Spinal cord (tissue), 10 donors: ENCODE data around the gene RAB26. TPM values are rescaled to one million over a fixed set of nuclear protein-coding genes. Genes with fewer than 3 reads are reported as not detected.
"Not testable (repeated sequence)": the region's sequence is repeated elsewhere in the genome, so short reads cannot be mapped to it uniquely, and the experiment has no call there.

Experiments used
- DNase-seq, 6 donors: peaks; one replicate each; pipeline versions ENCODE4 v3.0.0 to v3.0.0-alpha.2; 2013 to 2015; ENCODE audit warnings: low spot score in 6 of 6, low read depth in 4 of 6
- H3K27ac ChIP-seq: one replicate; pipeline ENCODE4 v1.5.1; 2013; ENCODE audit warnings: low read depth, low read length, control low read depth
- H3K27me3 ChIP-seq: one replicate; pipeline ENCODE4 v1.6.1; 2013; ENCODE audit warnings: low read length; ENCODE audit not compliant: control insufficient read depth, insufficient read depth
- H3K36me3 ChIP-seq: one replicate; pipeline ENCODE4 v1.6.1; 2013; ENCODE audit warnings: low read length; ENCODE audit not compliant: control insufficient read depth, insufficient read depth
- H3K4me1 ChIP-seq: one replicate; pipeline ENCODE4 v1.6.1; 2013; ENCODE audit warnings: low read length; ENCODE audit not compliant: control insufficient read depth, insufficient read depth
- H3K4me3 ChIP-seq: one replicate; pipeline ENCODE4 v1.5.1; 2013; ENCODE audit warnings: low read depth, low read length, control low read depth
- H3K9me3 ChIP-seq: one replicate; pipeline ENCODE4 v1.6.1; 2013; ENCODE audit warnings: low read length; ENCODE audit not compliant: control insufficient read depth, insufficient read depth
- WGBS: methylation state at CpG from one replicate; pipeline ENCODE4 v1.1.5; 2013; ENCODE audit warnings: missing lambda C conversion rate; ENCODE audit not compliant: insufficient coverage; 5-methylcytosine and 5-hydroxymethylcytosine counted together
- polyA plus RNA-seq, 2 donors: library from polyadenylated mRNA; unstranded; fragments of 120-200 nt; gene quantifications; one replicate each; pipeline ENCODE4 v1.2.1, GENCODE V29; 2013; ENCODE audit not compliant: insufficient read length in 2 of 2
- small RNA-seq: library from RNA; depleted of rRNA; stranded (forward); fragments of <200 nt; gene quantifications from one replicate; pipeline ENCODE3, GENCODE V24; 2014; ENCODE audit warnings: low replicate concordance
- total RNA-seq, 2 donors: library from RNA; depleted of rRNA in 1 of 2; stranded (reverse); fragments of 120-200 nt in 1 of 2; fragments of >200 nt in 1 of 2; gene quantifications; one replicate each; pipeline versions ENCODE4 v1.2.3 to v1.2.4, GENCODE V29; 2013 to 2014
- donor health status: healthy.

The RAB26 gene
- total and polyA plus RNA-seq, 4 donors: 6.6 to 29.8 (median 17.5) TPM

DNA sequence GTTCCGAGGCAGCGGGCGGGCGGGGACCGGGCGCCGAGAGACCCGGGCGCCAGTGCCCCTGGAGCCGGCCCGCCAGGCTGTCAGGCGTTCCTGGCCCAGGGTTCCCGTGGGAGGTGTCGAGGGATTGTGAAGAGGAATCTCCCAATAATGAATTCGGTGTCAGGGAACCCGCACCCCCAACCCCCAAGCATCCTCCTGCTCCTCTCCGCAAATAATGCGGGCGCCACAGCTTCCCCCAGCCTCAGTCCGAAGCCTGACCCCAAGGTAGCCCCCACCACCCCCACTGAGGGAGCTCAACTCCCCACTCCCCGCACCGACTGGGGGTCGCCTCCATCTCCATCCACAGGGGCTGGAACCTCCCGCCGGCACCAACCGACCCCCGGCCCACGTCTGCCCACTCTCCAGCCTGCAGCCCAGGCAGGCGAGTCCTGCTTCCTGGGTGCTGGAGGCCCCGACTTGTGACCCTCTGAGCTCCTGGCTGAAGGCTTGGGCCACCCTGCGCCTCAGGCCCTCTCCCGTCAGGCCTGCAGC, 48.6 kb downstream of the RAB26 start:
- Histone ChIP-seq H3K27ac (no peak overlapping the region), H3K9me3 (no peaks in the 10 kb centered on the region), H3K27me3 (peaks cover 3% of the 10 kb centered on the region), H3K4me3 (no peak overlapping the region), H3K36me3 (peaks cover 24% of the 10 kb centered on the region), H3K4me1 (peaks cover 33% of the 10 kb centered on the region)
- DNase-seq: no peak
- WGBS: 22% methylated on average over 25 of the region's 32 CpGs

DNA sequence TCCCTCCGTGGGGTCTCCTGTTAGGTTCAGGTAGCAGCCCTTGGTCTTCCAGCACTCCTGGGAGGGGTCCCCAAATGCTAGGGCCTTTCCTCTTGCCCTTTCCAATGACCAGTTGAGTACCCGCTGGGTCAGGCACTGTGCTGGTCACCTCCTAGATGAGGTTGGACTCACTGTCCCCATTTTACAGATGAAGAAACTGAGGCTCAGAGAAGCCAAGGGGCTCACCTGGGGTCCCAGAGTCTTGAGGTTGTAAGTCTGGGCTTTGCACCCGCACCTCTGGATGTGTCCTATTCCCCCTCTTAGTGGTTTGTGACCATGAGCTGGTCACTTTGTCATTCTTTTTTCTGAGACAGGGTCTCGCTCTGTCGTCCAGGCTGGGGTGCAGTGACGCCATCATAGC, 49.3 kb downstream of the RAB26 start:
- no peaks in the 10 kb centered on the region for H3K9me3 ChIP-seq
- H3K4me3 ChIP-seq: no peak overlapping the region
- H3K27me3 ChIP-seq: peaks cover 3% of the 10 kb centered on the region
- no peak overlapping the region for H3K27ac ChIP-seq
- peaks cover 17% of the 10 kb centered on the region for H3K36me3 ChIP-seq
- no peak for DNase-seq
- WGBS: 80% methylated on average over 5 of the region's 6 CpGs
- H3K4me1 ChIP-seq: peaks cover 29% of the 10 kb centered on the region

DNA sequence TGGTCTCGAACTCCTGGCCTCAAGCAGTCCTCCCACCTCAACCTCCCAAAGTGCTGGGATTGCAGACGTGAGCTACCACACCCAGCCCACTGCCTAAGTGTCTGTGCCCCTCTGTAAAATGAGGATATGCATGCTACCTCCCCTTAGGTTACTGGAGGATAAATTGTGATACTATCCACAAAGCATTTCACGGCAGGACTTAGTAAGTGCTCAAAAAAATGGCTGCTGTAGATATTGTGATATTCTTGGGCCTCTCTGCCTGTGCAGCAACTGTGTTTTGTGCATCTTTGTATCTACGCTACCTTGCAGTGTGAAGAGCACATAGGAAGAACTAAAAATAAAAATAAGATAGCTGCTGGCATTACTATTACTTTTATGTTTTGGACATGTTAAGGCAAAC, 49.9 kb downstream of the RAB26 start:
- Histone ChIP-seq H3K27me3 (peaks cover 3% of the 10 kb centered on the region), H3K27ac (no peak overlapping the region)
- no CpG with 5 or more reads among the region's 4 CpGs for WGBS

DNA sequence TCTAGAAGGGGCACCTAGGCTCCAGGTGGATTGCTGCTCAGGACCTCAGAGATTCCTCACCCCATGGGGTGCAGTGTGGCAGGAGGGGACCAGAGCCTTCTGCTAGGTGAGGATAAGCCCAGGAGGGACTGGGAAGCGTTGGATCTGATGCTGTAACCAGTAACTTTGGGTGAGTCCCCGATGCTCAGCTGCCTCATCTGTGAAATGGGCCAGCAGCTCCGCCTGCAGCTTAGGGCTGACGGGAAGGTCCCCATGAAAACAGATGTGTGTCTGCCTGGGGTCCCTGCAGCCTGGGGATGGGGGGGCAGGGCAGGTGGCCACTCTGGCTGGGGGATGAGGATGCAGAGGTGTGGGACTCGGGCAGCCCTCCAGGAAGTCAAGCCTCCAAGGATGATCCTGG, 50.7 kb downstream of the RAB26 start:
- no peaks in the 10 kb centered on the region for H3K9me3 ChIP-seq
- no peak for DNase-seq
- peaks cover 3% of the 10 kb centered on the region for H3K27me3 ChIP-seq
- H3K36me3 ChIP-seq: peaks cover 7% of the 10 kb centered on the region
- no peak overlapping the region for H3K27ac ChIP-seq
- no peak overlapping the region for H3K4me3 ChIP-seq
- WGBS: 76% methylated on average over 5 of the region's 5 CpGs
- H3K4me1 ChIP-seq: peaks cover 23% of the 10 kb centered on the region

More for the DNA sequence above, 49.9 kb downstream of the RAB26 start:
- no peaks in the 10 kb centered on the region for H3K9me3 ChIP-seq
- H3K4me3 ChIP-seq: no peak overlapping the region
- peaks cover 14% of the 10 kb centered on the region for H3K36me3 ChIP-seq
- peaks cover 29% of the 10 kb centered on the region for H3K4me1 ChIP-seq
- no peak for DNase-seq

DNA sequence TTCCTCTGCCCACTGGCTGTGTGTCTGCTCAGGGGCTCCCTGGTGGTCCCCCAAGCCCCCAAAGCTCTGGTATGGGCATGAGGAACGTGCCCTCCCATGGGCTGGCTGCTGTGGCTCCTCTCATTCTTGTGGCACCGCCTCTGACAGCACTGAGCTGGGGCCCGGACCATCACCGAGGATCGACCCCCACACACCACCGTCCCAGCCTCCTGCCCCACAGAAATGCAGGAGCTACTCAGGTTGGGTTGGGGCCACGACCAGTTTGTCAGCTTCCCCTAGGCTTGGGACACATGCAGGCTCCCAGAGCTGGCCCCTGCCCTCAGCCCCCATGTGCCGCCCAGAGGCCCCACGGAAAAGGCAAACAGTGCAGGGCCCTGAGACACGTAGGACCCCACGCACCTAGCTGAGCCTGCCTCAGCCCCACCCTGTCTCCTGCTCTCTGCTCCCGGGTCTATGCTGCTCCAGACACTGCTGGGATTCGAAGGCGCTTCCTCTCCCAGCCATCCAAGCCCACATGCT, 51.3 kb downstream of the RAB26 start:
- peaks cover under 1% of the 10 kb centered on the region for H3K36me3 ChIP-seq
- peaks cover 20% of the 10 kb centered on the region for H3K4me1 ChIP-seq
- no peaks in the 10 kb centered on the region for H3K9me3 ChIP-seq
- DNase-seq: no peak
- peaks cover 3% of the 10 kb centered on the region for H3K27me3 ChIP-seq
- no peak overlapping the region for H3K27ac ChIP-seq
- WGBS: 62% methylated on average over 14 of the region's 14 CpGs
- no peak overlapping the region for H3K4me3 ChIP-seq

DNA sequence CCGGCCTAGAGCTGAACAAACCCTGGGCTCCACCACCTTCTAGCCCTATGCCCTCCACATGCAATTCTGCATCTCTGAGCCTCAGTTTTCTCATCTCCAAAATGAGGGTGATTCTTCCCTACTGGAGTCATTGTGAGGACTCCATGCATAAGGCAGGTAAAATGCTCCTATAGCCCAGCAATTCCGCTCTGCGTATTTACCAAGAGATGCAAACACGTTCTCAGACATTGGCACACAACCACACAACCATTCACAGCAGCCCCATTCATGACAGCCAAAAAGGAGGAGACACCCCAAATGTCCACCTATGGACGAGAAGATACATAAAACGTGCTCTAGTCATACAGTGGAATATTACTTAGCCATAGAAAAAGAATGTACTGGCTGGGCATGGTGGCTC, 51.9 kb downstream of the RAB26 start:
- H3K4me3 ChIP-seq: no peak overlapping the region
- H3K36me3 ChIP-seq: no peaks in the 10 kb centered on the region
- 81% methylated on average over 4 of the region's 6 CpGs for WGBS
- H3K9me3 ChIP-seq: no peaks in the 10 kb centered on the region
- DNase-seq: no peak
- H3K27me3 ChIP-seq: peaks cover 3% of the 10 kb centered on the region
- peaks cover 18% of the 10 kb centered on the region for H3K4me1 ChIP-seq
- H3K27ac ChIP-seq: no peak overlapping the region

DNA sequence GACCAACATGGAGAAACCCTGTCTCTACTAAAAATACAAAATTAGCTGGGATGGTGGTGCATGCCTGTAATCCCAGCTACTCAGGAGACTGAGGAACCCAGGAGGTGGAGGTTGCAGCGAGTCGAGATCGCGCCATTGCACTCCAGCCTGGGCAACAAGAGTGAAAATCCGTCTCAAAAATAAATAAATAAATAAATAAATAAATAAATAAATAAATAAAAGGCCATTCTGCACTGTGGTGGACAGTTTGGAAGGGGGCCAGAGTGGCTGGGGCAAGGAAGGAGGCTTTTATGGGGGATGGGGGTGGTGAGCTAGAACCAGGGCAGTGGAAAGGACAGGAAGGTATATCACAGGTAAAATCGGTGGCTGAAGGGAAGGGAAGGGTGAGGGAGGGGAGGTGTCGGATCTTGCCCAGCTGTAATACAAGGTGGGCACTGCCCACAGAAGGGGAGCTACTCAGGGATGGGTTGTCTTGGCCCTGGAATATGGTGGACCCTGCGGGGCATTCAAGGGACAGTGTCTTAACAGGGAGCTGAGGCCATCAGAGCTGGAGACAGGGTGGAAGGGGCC, 54.8 kb downstream of the RAB26 start:
- not testable (repeated sequence) for H3K9me3 ChIP-seq, H3K27me3 ChIP-seq, H3K4me3 ChIP-seq, DNase-seq, H3K27ac ChIP-seq
- H3K36me3 ChIP-seq: peaks cover 22% of the 10 kb centered on the region
- 100% methylated on average over 3 of the region's 8 CpGs for WGBS
- peaks cover 27% of the 10 kb centered on the region for H3K4me1 ChIP-seq

Small RNA genes within 50 kb of the gene (small RNA-seq; reads per million reads assigned to genes)
- gene MIR3180-5 (not detected), gene MIR4516 (not detected), gene RF00019 (not detected), gene SNORD60 (not detected)

Other genes starting within 250 kb of the RAB26 start
- gene HS3ST6, start 230.2 kb upstream of the RAB26 start, total RNA-seq: not detected
- gene HS3ST6, start 230.2 kb upstream of the RAB26 start, polyA plus RNA-seq: not detected
- 10 to 100 TPM; 10.0 to 10.3 TPM for gene MSRB1, start 205.4 kb upstream of the RAB26 start, total RNA-seq
- gene MSRB1, start 205.4 kb upstream of the RAB26 start, polyA plus RNA-seq: 10 to 100 TPM; 24.5 to 25.8 TPM
- under 1 TPM in 1 of 2 donors, not detected in 1; 0.06 TPM for gene RPL3L, start 193.9 kb upstream of the RAB26 start, total RNA-seq
- gene RPL3L, start 193.9 kb upstream of the RAB26 start, polyA plus RNA-seq: under 1 TPM in 1 of 2 donors, not detected in 1; 0.32 TPM
- 100 to 1,000 TPM in 1 of 2 donors, 10 to 100 TPM in 1; 78.7 to 146 TPM for gene NDUFB10, start 189.1 kb upstream of the RAB26 start, total RNA-seq
- 100 to 1,000 TPM; 170 to 178 TPM for gene NDUFB10, start 189.1 kb upstream of the RAB26 start, polyA plus RNA-seq
- gene RPS2, start 183.8 kb upstream of the RAB26 start, total RNA-seq: 1,000 to 10,000 TPM in 1 of 2 donors, 100 to 1,000 TPM in 1; 682 to 1,440 TPM
- 1,000 to 10,000 TPM; 1,742 to 1,957 TPM for gene RPS2, start 183.8 kb upstream of the RAB26 start, polyA plus RNA-seq
- gene RNF151, start 181.8 kb upstream of the RAB26 start, total RNA-seq: not detected
- not detected for gene RNF151, start 181.8 kb upstream of the RAB26 start, polyA plus RNA-seq
- gene TBL3, start 176.6 kb upstream of the RAB26 start, total RNA-seq: 10 to 100 TPM; 12.9 to 31.4 TPM
- 10 to 100 TPM; 32.1 to 39.0 TPM for gene TBL3, start 176.6 kb upstream of the RAB26 start, polyA plus RNA-seq
- under 1 TPM; 0.40 to 0.72 TPM for gene NOXO1, start 167.2 kb upstream of the RAB26 start, total RNA-seq
- 1 to 10 TPM; 1.6 to 1.7 TPM for gene NOXO1, start 167.2 kb upstream of the RAB26 start, polyA plus RNA-seq
- 10 to 100 TPM in 1 of 2 donors, 1 to 10 TPM in 1; 7.2 to 24.3 TPM for gene GFER, start 164.4 kb upstream of the RAB26 start, total RNA-seq
- gene GFER, start 164.4 kb upstream of the RAB26 start, polyA plus RNA-seq: 10 to 100 TPM; 34.0 to 36.1 TPM
- gene SYNGR3, start 158.7 kb upstream of the RAB26 start, total RNA-seq: 10 to 100 TPM; 20.1 to 71.0 TPM
- 100 to 1,000 TPM; 109 to 111 TPM for gene SYNGR3, start 158.7 kb upstream of the RAB26 start, polyA plus RNA-seq
- 1 to 10 TPM; 5.4 to 8.2 TPM for gene ZNF598, start 138.8 kb upstream of the RAB26 start, total RNA-seq
- gene ZNF598, start 138.8 kb upstream of the RAB26 start, polyA plus RNA-seq: 10 to 100 TPM; 28.8 to 31.7 TPM
- 1 to 10 TPM in 1 of 2 donors, under 1 TPM in 1; 0.20 to 2.3 TPM for gene NPW, start 128.8 kb upstream of the RAB26 start, total RNA-seq
- gene NPW, start 128.8 kb upstream of the RAB26 start, polyA plus RNA-seq: 1 to 10 TPM in 1 of 2 donors, under 1 TPM in 1; 0.49 to 4.9 TPM
- 10 to 100 TPM; 25.6 to 52.0 TPM for gene NHERF2, start 121.7 kb upstream of the RAB26 start, total RNA-seq
- 10 to 100 TPM; 83.5 to 95.7 TPM for gene NHERF2, start 121.7 kb upstream of the RAB26 start, polyA plus RNA-seq
- 10 to 100 TPM; 19.7 to 42.1 TPM for gene NTHL1, start 100.8 kb upstream of the RAB26 start, total RNA-seq
- gene NTHL1, start 100.8 kb upstream of the RAB26 start, polyA plus RNA-seq: 10 to 100 TPM; 34.3 to 40.1 TPM
- 10 to 100 TPM; 39.6 to 65.8 TPM for gene TSC2, start 100.6 kb upstream of the RAB26 start, total RNA-seq
- 100 to 1,000 TPM; 168 to 231 TPM for gene TSC2, start 100.6 kb upstream of the RAB26 start, polyA plus RNA-seq
- gene PKD1, start 12.7 kb upstream of the RAB26 start, total RNA-seq: 10 to 100 TPM; 68.1 to 86.2 TPM
- 100 to 1,000 TPM; 201 to 289 TPM for gene PKD1, start 12.7 kb upstream of the RAB26 start, polyA plus RNA-seq
- 10 to 100 TPM; 20.4 to 43.1 TPM for gene TRAF7, start 7.2 kb downstream of the RAB26 start, total RNA-seq
- gene TRAF7, start 7.2 kb downstream of the RAB26 start, polyA plus RNA-seq: 10 to 100 TPM; 59.7 to 62.6 TPM
- gene CASKIN1, start 48.0 kb downstream of the RAB26 start, total RNA-seq: 10 to 100 TPM; 10.4 to 29.4 TPM
- 10 to 100 TPM; 83.0 to 86.2 TPM for gene CASKIN1, start 48.0 kb downstream of the RAB26 start, polyA plus RNA-seq
- gene MLST8, start 56.8 kb downstream of the RAB26 start, total RNA-seq: 10 to 100 TPM; 10.6 to 29.2 TPM
- 10 to 100 TPM; 76.6 to 80.9 TPM for gene MLST8, start 56.8 kb downstream of the RAB26 start, polyA plus RNA-seq
- gene BRICD5, start 62.2 kb downstream of the RAB26 start, total RNA-seq: 10 to 100 TPM in 1 of 2 donors, 1 to 10 TPM in 1; 5.2 to 13.3 TPM
- gene BRICD5, start 62.2 kb downstream of the RAB26 start, polyA plus RNA-seq: 10 to 100 TPM; 21.7 to 30.5 TPM
- gene PGP, start 66.2 kb downstream of the RAB26 start, total RNA-seq: 10 to 100 TPM; 15.9 to 16.9 TPM
- 10 to 100 TPM; 26.7 to 35.7 TPM for gene PGP, start 66.2 kb downstream of the RAB26 start, polyA plus RNA-seq
- gene E4F1, start 75.0 kb downstream of the RAB26 start, total RNA-seq: 10 to 100 TPM; 18.0 to 29.2 TPM
- 10 to 100 TPM; 29.7 to 31.9 TPM for gene E4F1, start 75.0 kb downstream of the RAB26 start, polyA plus RNA-seq
- 1 to 10 TPM; 1.9 to 2.6 TPM for gene DNASE1L2, start 87.8 kb downstream of the RAB26 start, total RNA-seq
- 1 to 10 TPM; 5.2 to 6.1 TPM for gene DNASE1L2, start 87.8 kb downstream of the RAB26 start, polyA plus RNA-seq
- gene ECI1, start 103.0 kb downstream of the RAB26 start, total RNA-seq: 10 to 100 TPM; 18.8 to 52.6 TPM
- gene ECI1, start 103.0 kb downstream of the RAB26 start, polyA plus RNA-seq: 10 to 100 TPM; 55.3 to 58.9 TPM
- 100 to 1,000 TPM in 1 of 2 donors, 10 to 100 TPM in 1; 72.7 to 109 TPM for gene RNPS1, start 119.5 kb downstream of the RAB26 start, total RNA-seq
- 100 to 1,000 TPM; 265 to 285 TPM for gene RNPS1, start 119.5 kb downstream of the RAB26 start, polyA plus RNA-seq
- gene ABCA3, start 192.1 kb downstream of the RAB26 start, total RNA-seq: 10 to 100 TPM; 34.3 to 61.0 TPM
- gene ABCA3, start 192.1 kb downstream of the RAB26 start, polyA plus RNA-seq: 10 to 100 TPM; 87.9 to 88.5 TPM